ENCODE results near the gene CALHM6.

Gene CALHM6

GRCh38 chr6:116461331-116461931 is at the start of gene CALHM6:
Gene CALHM6 (plus strand): TSS chr6:116461375. CDS start chr6:116461930, 555 bp downstream.
- FAIRE-seq (no peak), DNase-seq (ENCODE audit: insufficient read length, low spot score) (no peak)

GRCh38 chr6:116412270-116412669 is 48.9 kb upstream of the CALHM6 start:
- FAIRE-seq (peak; percentile 47), DNase-seq (ENCODE audit: insufficient read length, low spot score) (no peak)

GRCh38 chr6:116413357-116413756 is 47.8 kb upstream of the CALHM6 start:
- FAIRE-seq: no peak

GRCh38 chr6:116417661-116418060 is 43.5 kb upstream of the CALHM6 start:
- FAIRE-seq: no peak
- DNase-seq (ENCODE audit: insufficient read length, low spot score): no peak

More at GRCh38 chr6:116413357-116413756, 47.8 kb upstream of the CALHM6 start:
- DNase-seq (ENCODE audit: insufficient read length, low spot score): no peak

GRCh38 chr6:116419069-116419786 is 41.9 kb upstream of the CALHM6 start:
- FAIRE-seq (no peak), DNase-seq (ENCODE audit: insufficient read length, low spot score) (no peak)

- DNase-seq (ENCODE audit: insufficient read length, low spot score) (no peak), FAIRE-seq (peak; percentile 8)
Measured at GRCh38 chr6:116420341-116420740, 40.8 kb upstream of the CALHM6 start.

GRCh38 chr6:116422238-116422637 is 38.9 kb upstream of the CALHM6 start:
- no peak for DNase-seq (ENCODE audit: insufficient read length, low spot score)
- no peak for FAIRE-seq

GRCh38 chr6:116424001-116424400 is 37.2 kb upstream of the CALHM6 start:
- FAIRE-seq (no peak), DNase-seq (ENCODE audit: insufficient read length, low spot score) (no peak)

- no peak for DNase-seq (ENCODE audit: insufficient read length, low spot score)
- no peak for FAIRE-seq
Measured at GRCh38 chr6:116426551-116426950, 34.6 kb upstream of the CALHM6 start.

GRCh38 chr6:116429111-116429510 is 32.1 kb upstream of the CALHM6 start:
- DNase-seq (ENCODE audit: insufficient read length, low spot score) (no peak), FAIRE-seq (no peak)

GRCh38 chr6:116430860-116431259 is 30.3 kb upstream of the CALHM6 start:
- no peak for DNase-seq (ENCODE audit: insufficient read length, low spot score)
- FAIRE-seq: no peak

GRCh38 chr6:116431964-116432595 is 29.1 kb upstream of the CALHM6 start:
- no peak for DNase-seq (ENCODE audit: insufficient read length, low spot score)
- FAIRE-seq: no peak

- peak; percentile 31 for FAIRE-seq
- no peak for DNase-seq (ENCODE audit: insufficient read length, low spot score)
Measured at GRCh38 chr6:116433206-116433712, 27.9 kb upstream of the CALHM6 start.

- FAIRE-seq (no peak), DNase-seq (ENCODE audit: insufficient read length, low spot score) (no peak)
Measured at GRCh38 chr6:116434056-116434725, 27.0 kb upstream of the CALHM6 start.

GRCh38 chr6:116436586-116436985 is 24.6 kb upstream of the CALHM6 start:
- no peak for DNase-seq (ENCODE audit: insufficient read length, low spot score)
- no peak for FAIRE-seq

GRCh38 chr6:116437656-116438055 is 23.5 kb upstream of the CALHM6 start:
- DNase-seq (ENCODE audit: insufficient read length, low spot score): no peak
- FAIRE-seq: no peak

- no peak for FAIRE-seq
- no peak for DNase-seq (ENCODE audit: insufficient read length, low spot score)
Measured at GRCh38 chr6:116438590-116439448, 22.4 kb upstream of the CALHM6 start.

GRCh38 chr6:116439522-116440051 is 21.6 kb upstream of the CALHM6 start:
- DNase-seq (ENCODE audit: insufficient read length, low spot score): no peak

GRCh38 chr6:116443105-116443504 is 18.1 kb upstream of the CALHM6 start:
- FAIRE-seq: no peak
- no peak for DNase-seq (ENCODE audit: insufficient read length, low spot score)

More at GRCh38 chr6:116439522-116440051, 21.6 kb upstream of the CALHM6 start:
- FAIRE-seq: no peak

- no peak for DNase-seq (ENCODE audit: insufficient read length, low spot score)
Measured at GRCh38 chr6:116444092-116444491, 17.1 kb upstream of the CALHM6 start.

More at GRCh38 chr6:116444092-116444491, 17.1 kb upstream of the CALHM6 start:
- no peak for FAIRE-seq

All from GM19239 (cell line).